ENCODE results near the gene AKNAD1.

The AKNAD1 gene

GRCh38 chr1:108882837-108883236 is 25.9 kb upstream of the AKNAD1 start:
- Histone ChIP-seq H3K36me3 (ENCODE audit: control insufficient read depth in 2 of 2, insufficient read depth in 1 of 2, low read length in 2 of 2) (no peaks in the 10 kb centered on the region), H3K4me3 (ENCODE audit: low read depth, low read length) (no peak overlapping the region), H3K9me3 (ENCODE audit: control insufficient read depth, insufficient read depth, low read depth, low read length) (no peaks in the 10 kb centered on the region), H3K27ac (ENCODE audit: extremely low read depth, low read depth, low read length) (no peak overlapping the region), H3K4me1 (ENCODE audit: control insufficient read depth, insufficient read depth, low read length) (no peaks in the 10 kb centered on the region; the same call in none of the 2 replicates)
- ChIA-PET CTCF (interaction anchor here (0.6 to 1.7 kb wide), 3 partner anchors 15 to 55 kb away, joined by 3 to 10 read pairs (median 7); no protein-coding TSS in a partner anchor), POLR2A (no interaction called here)
- peak; percentile 73; the same call in 1 of the 2 replicates for TF ChIP-seq ZNF121 (tag by site-specific recombination; IDR thresholded peaks at IDR 0.05)
- TF ChIP-seq ZNF132 (tag by site-specific recombination; IDR thresholded peaks at IDR 0.05; ENCODE audit: borderline replicate concordance), result no peak
- TF ChIP-seq ZNF621 (tag by site-specific recombination; IDR thresholded peaks at IDR 0.05), result no peak

GRCh38 chr1:108881369-108881768 is 24.5 kb upstream of the AKNAD1 start:
- POLR2A ChIA-PET, result no interaction called here
- CTCF ChIA-PET, result interaction anchor here (0.7 to 0.9 kb wide), 2 partner anchors 50 to 53 kb away, joined by 3 to 4 read pairs; no protein-coding TSS in a partner anchor
- no peak overlapping the region for H3K4me3 ChIP-seq (ENCODE audit: low read depth, low read length)
- H3K27ac ChIP-seq (ENCODE audit: extremely low read depth, low read depth, low read length), result no peak overlapping the region
- no peaks in the 10 kb centered on the region; the same call in none of the 2 replicates for H3K4me1 ChIP-seq (ENCODE audit: control insufficient read depth, insufficient read depth, low read length)
- TF ChIP-seq ZNF24 (tag by site-specific recombination; IDR thresholded peaks at IDR 0.05) (no peak), PRDM6 (tag by site-specific recombination; IDR thresholded peaks at IDR 0.05) (peak; percentile 61; the same call in 1 of the 2 replicates), ZNF311 (tag by site-specific recombination; IDR thresholded peaks at IDR 0.05; ENCODE audit: borderline replicate concordance) (no peak), ZNF596 (tag by site-specific recombination; IDR thresholded peaks at IDR 0.05) (no peak), SP7 (tag by site-specific recombination; IDR thresholded peaks at IDR 0.05) (0 out of 2 replicates have a peak, but pooled peaks have one; percentile 21), ZNF362 (tag by site-specific recombination; IDR thresholded peaks at IDR 0.05) (0 out of 2 replicates have a peak, but pooled peaks have one; percentile 42)
- H3K36me3 ChIP-seq (ENCODE audit: control insufficient read depth in 2 of 2, insufficient read depth in 1 of 2, low read length in 2 of 2), result no peaks in the 10 kb centered on the region
- H3K9me3 ChIP-seq (ENCODE audit: control insufficient read depth, insufficient read depth, low read depth, low read length), result no peaks in the 10 kb centered on the region

- no peak overlapping the region for H3K27ac ChIP-seq (ENCODE audit: extremely low read depth, low read depth, low read length)
- H3K4me1 ChIP-seq (ENCODE audit: control insufficient read depth, insufficient read depth, low read length), result no peaks in the 10 kb centered on the region; the same call in none of the 2 replicates
- POLR2A ChIA-PET, result no interaction called here
- CTCF ChIA-PET, result interaction anchor here (0.7 to 1.0 kb wide), 3 partner anchors 15 to 53 kb away, joined by 3 to 4 read pairs (median 4); no protein-coding TSS in a partner anchor
- no peaks in the 10 kb centered on the region for H3K36me3 ChIP-seq (ENCODE audit: control insufficient read depth in 2 of 2, insufficient read depth in 1 of 2, low read length in 2 of 2)
- TF ChIP-seq REST (tag by site-specific recombination; IDR thresholded peaks at IDR 0.05) (peak; percentile 97), ZNF624 (tag by site-specific recombination; IDR thresholded peaks at IDR 0.05) (no peak)
- no peaks in the 10 kb centered on the region for H3K9me3 ChIP-seq (ENCODE audit: control insufficient read depth, insufficient read depth, low read depth, low read length)
- H3K4me3 ChIP-seq (ENCODE audit: low read depth, low read length), result no peak overlapping the region
Measured at GRCh38 chr1:108880850-108881249, 24.0 kb upstream of the AKNAD1 start.

GRCh38 chr1:108878678-108879077 is 21.8 kb upstream of the AKNAD1 start:
- H3K4me3 ChIP-seq (ENCODE audit: low read depth, low read length), result no peak overlapping the region
- CTCF ChIA-PET, result no interaction called here
- no peaks in the 10 kb centered on the region for H3K9me3 ChIP-seq (ENCODE audit: control insufficient read depth, insufficient read depth, low read depth, low read length)
- H3K4me1 ChIP-seq (ENCODE audit: control insufficient read depth, insufficient read depth, low read length), result no peaks in the 10 kb centered on the region; the same call in none of the 2 replicates
- POLR2A ChIA-PET, result interaction anchor here (0.9 kb wide), 1 partner anchor 85 kb away, joined by 4 read pairs; the partner anchor contains the start of gene CLCC1
- no peaks in the 10 kb centered on the region for H3K36me3 ChIP-seq (ENCODE audit: control insufficient read depth in 2 of 2, insufficient read depth in 1 of 2, low read length in 2 of 2)
- no peak overlapping the region for H3K27ac ChIP-seq (ENCODE audit: extremely low read depth, low read depth, low read length)
- TF ChIP-seq GFI1B (tag by site-specific recombination; IDR thresholded peaks at IDR 0.05) (peak; percentile 78), ZNF624 (tag by site-specific recombination; IDR thresholded peaks at IDR 0.05) (no peak), PRDM10 (tag by site-specific recombination; IDR thresholded peaks at IDR 0.05) (no peak), ZNF416 (tag by site-specific recombination; IDR thresholded peaks at IDR 0.05) (no peak), ZNF639 (tag by site-specific recombination; IDR thresholded peaks at IDR 0.05) (no peak), ZNF140 (tag by site-specific recombination; IDR thresholded peaks at IDR 0.05) (no peak)
